GM12872 (cell line): ENCODE measurements around the gene ETHE1.
A peak's percentile ranks its signal among the peaks of the same experiment; 100 is the strongest.

Experiments
- CTCF ChIP-seq: IDR thresholded peaks from 3 replicates; pipeline ENCODE4 v1.5.1; 2011; ENCODE audit warnings: low read depth, mild to moderate bottlenecking, low read length, moderate library complexity; ENCODE audit not compliant: insufficient read depth

Gene ETHE1

GRCh38 chr19:43534816-43535761 lies 8.1 kb upstream of the ETHE1 start:
- TF ChIP-seq CTCF: peak; percentile 47; the same call in 1 of the 3 replicates

GRCh38 chr19:43534305-43534815 lies 7.4 kb upstream of the ETHE1 start:
- TF ChIP-seq CTCF: no peak

- TF ChIP-seq CTCF: no peak
Observed at GRCh38 chr19:43533546-43534304, 6.7 kb upstream of the ETHE1 start.

GRCh38 chr19:43532962-43533545 lies 6.1 kb upstream of the ETHE1 start, which contains the start of gene ZNF575:
TSS of gene ZNF575 (plus strand) at chr19:43533188. CDS start at chr19:43534423, 1,235 bp downstream.
- no peak for TF ChIP-seq CTCF

GRCh38 chr19:43532571-43532961 lies 5.6 kb upstream of the ETHE1 start:
- TF ChIP-seq CTCF: no peak

- no peak for TF ChIP-seq CTCF
Observed at GRCh38 chr19:43527860-43528622, 1.0 kb upstream of the ETHE1 start.
